K562 (cell line): ENCODE data around the gene VPS41. TPM values are rescaled to one million over a fixed set of nuclear protein-coding genes. Genes with fewer than 3 reads are reported as not detected.
A peak's percentile ranks its signal among the peaks of the same experiment; 100 is the strongest.

Experiments
- ATAC-seq: fragments of 200-7000 bp; cut with Tn5 transposase; 3 replicates; pipeline ENCODE4 v1.9.1; 2020; ENCODE audit warnings: moderate library complexity
- BruUV-seq: library from RNA; stranded (reverse); fragments of 400-500 nt; replicated peaks from 2 replicates; lab custom pipeline; 2021; lab: Mats Ljungman, UMichigan
- CTCF ChIA-PET: fragments of 300-600 bp; formaldehyde crosslinking; extraction: SDS; loops from one replicate; lab custom pipeline; 2021; ENCODE audit warnings: low intra/inter-chr PET ratio; lab: Yijun Ruan, JAX
- POLR2A ChIA-PET: fragments of 300-600, 350-650 bp; sonication (Branson Sonifier 250); formaldehyde crosslinking; extraction: SDS; loops from one replicate; lab custom pipeline; 2021; ENCODE audit warnings: antibody characterized with exemption, inconsistent platforms; lab: Yijun Ruan, JAX
- DNase-seq, 4 experiments: peaks; one replicate each; pipeline versions ENCODE4 v3.0.0 to v3.0.0-alpha.2; 2011 to 2018; ENCODE audit warnings: low spot score in 3 of 4, mixed read lengths in 3 of 4; ENCODE audit errors: extremely low read depth in 1 of 4
- FAIRE-seq: peaks from 2 replicates; lab custom pipeline; 2011; peaks lifted over from hg19 to GRCh38; lab: Jason Lieb, UNC
- H2AFZ ChIP-seq: 2 replicates; pipeline ENCODE4 v1.6.0; 2011; ENCODE audit warnings: low read depth, low read length, control low read depth, inconsistent platforms
- H3K27ac ChIP-seq: fragments of 200-600 bp; 3 replicates; pipeline ENCODE4 v1.8.0; 2011; ENCODE audit warnings: low read depth, mild to moderate bottlenecking, control low read depth, inconsistent platforms, low read length, moderate library complexity, mixed read lengths; ENCODE audit errors: extremely low read depth
- H3K27me3 ChIP-seq, 2 experiments: fragments of 300-600 bp in 1 of 2; 2 replicates in 1 of 2; 3 replicates in 1 of 2; pipeline versions ENCODE4 v1.6.0 to v1.8.0; 2011; ENCODE audit warnings: inconsistent platforms in 2 of 2, low read length in 2 of 2, mild to moderate bottlenecking in 1 of 2, mixed read lengths in 1 of 2, moderate library complexity in 1 of 2; ENCODE audit not compliant: control insufficient read depth in 2 of 2, insufficient read depth in 2 of 2
- H3K36me3 ChIP-seq: fragments of 300-600 bp; 3 replicates; pipeline ENCODE4 v1.8.0; 2011; ENCODE audit warnings: mild to moderate bottlenecking, low read length, inconsistent platforms; ENCODE audit not compliant: control insufficient read depth, insufficient read depth
- H3K4me1 ChIP-seq, 2 experiments: fragments of 200-600 bp in 1 of 2; replicated peaks in 1 of 2; 2 replicates in 1 of 2; 3 replicates in 1 of 2; pipeline versions ENCODE4 v1.5.1 to v1.8.0; 2011; ENCODE audit warnings: inconsistent platforms in 2 of 2, low read length in 2 of 2, mild to moderate bottlenecking in 1 of 2, mixed read lengths in 1 of 2, moderate library complexity in 1 of 2; ENCODE audit not compliant: control insufficient read depth in 2 of 2, insufficient read depth in 2 of 2
- H3K4me2 ChIP-seq: 2 replicates; pipeline ENCODE4 v1.6.1; 2011; ENCODE audit warnings: low read length, control low read depth, inconsistent platforms, mixed read lengths; ENCODE audit not compliant: insufficient read depth
- H3K4me3 ChIP-seq: fragments of 200-600 bp; sonication (generic), shearing (Covaris generic); 2 replicates; pipeline ENCODE4 v1.5.1; 2016; ENCODE audit warnings: control low read depth, inconsistent platforms
- H3K79me2 ChIP-seq: fragments of 200-600 bp; 3 replicates; pipeline ENCODE4 v1.8.0; 2011; ENCODE audit warnings: low read length, inconsistent platforms; ENCODE audit not compliant: control insufficient read depth, insufficient read depth
- H3K9ac ChIP-seq, 2 experiments: 2 replicates each; pipeline versions ENCODE4 v1.6.0 to v1.6.1; 2011; ENCODE audit warnings: low read depth in 2 of 2, low read length in 2 of 2, control low read depth in 1 of 2, inconsistent platforms in 1 of 2, mild to moderate bottlenecking in 1 of 2, mixed read lengths in 1 of 2; ENCODE audit not compliant: insufficient read depth in 1 of 2
- H3K9me1 ChIP-seq: one replicate; pipeline ENCODE4 v1.6.0; 2011; ENCODE audit warnings: inconsistent platforms, mild to moderate bottlenecking, low read length, moderate library complexity; ENCODE audit not compliant: control insufficient read depth, insufficient read depth
- H3K9me3 ChIP-seq: replicated peaks from 2 replicates; pipeline ENCODE4 v1.5.1; 2011; ENCODE audit warnings: low read depth, low read length, inconsistent platforms; ENCODE audit not compliant: control insufficient read depth, insufficient read depth
- H4K20me1 ChIP-seq: replicated peaks from 2 replicates; pipeline ENCODE4 v1.6.1; 2011; ENCODE audit warnings: low read length, inconsistent platforms, mixed read lengths; ENCODE audit not compliant: control insufficient read depth, insufficient read depth
- C11orf30 ChIP-seq: fragments of 450-650 bp; IDR thresholded peaks from 2 replicates; pipeline ENCODE4 v1.6.1; 2016; ENCODE audit warnings: low read depth, mild to moderate bottlenecking
- COPS2 ChIP-seq: fragments of 450-650 bp; conservative IDR thresholded peaks from 2 replicates; pipeline ENCODE4 v1.6.1; 2016; ENCODE audit warnings: mild to moderate bottlenecking, moderate library complexity
- DEAF1 ChIP-seq: fragments of 450-650 bp; formaldehyde crosslinking; IDR thresholded peaks from 2 replicates; pipeline ENCODE4 v1.4.0; 2020; ENCODE audit warnings: mild to moderate bottlenecking, moderate library complexity
- DNMT1 ChIP-seq: fragments of 450-650 bp; IDR thresholded peaks from 2 replicates; pipeline ENCODE4 v1.6.1; 2016; ENCODE audit warnings: antibody characterized with exemption, mild to moderate bottlenecking
- FOXK2 ChIP-seq, 2 experiments: fragments of 450-650 bp; IDR thresholded peaks in 1 of 2; conservative IDR thresholded peaks in 1 of 2; 2 replicates each; pipeline ENCODE4 v1.6.1; 2016; ENCODE audit warnings: low read depth in 2 of 2, mild to moderate bottlenecking in 1 of 2
- GATAD2B ChIP-seq: fragments of 450-650 bp; IDR thresholded peaks from 2 replicates; pipeline ENCODE4 v1.6.1; 2017; ENCODE audit warnings: mild to moderate bottlenecking, borderline replicate concordance
- HMGN3 ChIP-seq: IDR thresholded peaks from 2 replicates; pipeline ENCODE4 v1.6.1; 2011; ENCODE audit warnings: borderline replicate concordance, low read depth, mild to moderate bottlenecking, mixed read lengths, low read length; ENCODE audit not compliant: insufficient read length; ENCODE audit errors: extremely low read depth
- HOXB6 ChIP-seq: fragments of 250-450 bp; sonication (Bioruptor Pico); IDR thresholded peaks from 2 replicates; pipeline ENCODE4 v1.5.1; 2022; ENCODE audit warnings: mild to moderate bottlenecking, borderline replicate concordance
- MAFK ChIP-seq: IDR thresholded peaks from 2 replicates; pipeline ENCODE4 v1.6.1; 2011; ENCODE audit warnings: low read length, improper control_type of control experiment
- NFIC ChIP-seq: fragments of 450-650 bp; IDR thresholded peaks from 2 replicates; pipeline ENCODE4 v1.6.1; 2017; ENCODE audit warnings: mild to moderate bottlenecking, inconsistent platforms
- RBM17 ChIP-seq: fragments of 200-400 bp; formaldehyde crosslinking; IDR thresholded peaks from 2 replicates; pipeline ENCODE4 v1.6.1; 2017; ENCODE audit warnings: low read depth, mild to moderate bottlenecking, low read length, borderline replicate concordance
- SIN3A ChIP-seq, 2 experiments: fragments of 150-350 bp in 1 of 2; IDR thresholded peaks; 2 replicates each; pipeline ENCODE4 v1.6.1; 2011 to 2016; ENCODE audit warnings: borderline replicate concordance in 2 of 2, low read depth in 2 of 2, low read length in 2 of 2, mild to moderate bottlenecking in 2 of 2, moderate library complexity in 2 of 2; ENCODE audit not compliant: control insufficient read depth in 1 of 2
- SUPT5H ChIP-seq: fragments of 450-650 bp; IDR thresholded peaks from 2 replicates; pipeline ENCODE4 v1.6.1; 2016
- ZNF165 ChIP-seq: fragments of 250-450 bp; sonication (Bioruptor Pico); IDR thresholded peaks from 2 replicates; pipeline ENCODE4 v1.4.0; 2020; ENCODE audit warnings: borderline replicate concordance
- ZNF316 ChIP-seq: fragments of 450-650 bp; IDR thresholded peaks from 2 replicates; pipeline ENCODE4 v1.6.1; 2016
- ZNF707 ChIP-seq: fragments of 250-450 bp; sonication (Bioruptor Pico); conservative IDR thresholded peaks from 2 replicates; pipeline ENCODE4 v1.8.0; 2022; ENCODE audit warnings: inconsistent platforms, mild to moderate bottlenecking, moderate library complexity
- WGBS: fragments of 100-300 bp; shearing (Covaris generic); methylation state at CpG from one replicate; pipeline ENCODE4 v1.1.6; 2016; ENCODE audit warnings: low coverage, mixed read lengths; ENCODE audit not compliant: insufficient coverage; ENCODE audit errors: missing lambda C conversion rate; 5-methylcytosine and 5-hydroxymethylcytosine counted together
- in situ Hi-C: fragments of 300-500 bp; cut with MboI; formaldehyde crosslinking; loops from 4 replicates; pipeline ENCODE4 v1.15.0; 2018; ENCODE audit warnings: inconsistent platforms, mixed read lengths
- intact Hi-C: fragments of 100-400 bp; cut with micrococcal nuclease; formaldehyde crosslinking; loops from 2 replicates; pipeline ENCODE4 v1.14.2; 2022
- polyA plus RNA-seq, 8 experiments: library from polyadenylated mRNA; depleted of rRNA in 4 of 8; stranded (reverse) in 5 of 8; unstranded in 3 of 8; fragments of >200 nt; fragmentation: Nextera tagmentation in 2 of 8; fragmentation: Illumina TruSeq in 1 of 8; extraction: Ambion mirVana in 2 of 8; extraction: Trizol in 1 of 8; gene quantifications; 2 replicates each; pipeline versions ENCODE4 v1.2.1 to v1.2.3, GENCODE V29; 2011 to 2014; ENCODE audit warnings: inconsistent platforms in 1 of 8, missing spikeins in 1 of 8
- total RNA-seq, 7 experiments: library from RNA; depleted of rRNA in 6 of 7; stranded (reverse); fragments of >200 nt in 6 of 7; fragmentation: Illumina TruSeq in 2 of 7; extraction: Trizol in 2 of 7; gene quantifications; 2 replicates each; pipeline versions ENCODE4 v1.2.1 to v1.2.3, GENCODE V29; 2011 to 2021; ENCODE audit warnings: low replicate concordance in 1 of 7

VPS41 gene
- total and polyA plus RNA-seq, 9 of the 15 experiments (the other 6 are each of a cell fraction or from before 2014, with no cell fraction given) = 17.7 to 46.8 (median 32.1) TPM

GRCh38 chr7:38777609-38778008 is 131.4 kb downstream of the VPS41 start:
- intact Hi-C loops (no loop called here), in situ Hi-C loops (no loop called here)
- H3K9me3 ChIP-seq = no peaks in the 10 kb centered on the region
- H3K9me1 ChIP-seq = no peaks in the 10 kb centered on the region
- FAIRE-seq = no peak
- no peak overlapping the region for H3K9ac ChIP-seq
- BruUV-seq = no TSS peak
- H3K4me1 ChIP-seq = no peaks in the 10 kb centered on the region
- H3K27me3 ChIP-seq = no peaks in the 10 kb centered on the region
- no peak for ATAC-seq
- no peak overlapping the region for H3K27ac ChIP-seq
- no peak for TF ChIP-seq DNMT1
- peak; percentile 28; the same call in 1 of the 2 replicates for TF ChIP-seq MAFK
- TF ChIP-seq HMGN3 = no peak
- peak; percentile 57 for TF ChIP-seq ZNF316
- peak; percentile 41; the same call in 1 of the 2 replicates for TF ChIP-seq C11orf30
- no peak for DNase-seq
- H3K79me2 ChIP-seq = no peaks in the 10 kb centered on the region
- H3K4me3 ChIP-seq = no peak overlapping the region
- WGBS = 0% methylated on average over 1 of the region's 1 CpG
- no peaks in the 10 kb centered on the region for H4K20me1 ChIP-seq
- CTCF ChIA-PET = no interaction called here
- POLR2A ChIA-PET = interaction anchor here (0.6 kb wide), 1 partner anchor 40 kb away, joined by 3 read pairs; no protein-coding TSS in a partner anchor
- H2AFZ ChIP-seq = no peak overlapping the region
- H3K36me3 ChIP-seq = peaks cover 10% of the 10 kb centered on the region
- H3K4me2 ChIP-seq = no peak overlapping the region

- H3K9ac ChIP-seq = no peak overlapping the region
- H3K4me1 ChIP-seq = no peaks in the 10 kb centered on the region
- H2AFZ ChIP-seq = no peak overlapping the region
- no peaks in the 10 kb centered on the region for H3K9me1 ChIP-seq
- intact Hi-C loops (no loop called here), in situ Hi-C loops (no loop called here)
- H3K27me3 ChIP-seq = no peaks in the 10 kb centered on the region
- peaks cover 17% of the 10 kb centered on the region for H3K36me3 ChIP-seq
- H3K79me2 ChIP-seq = no peaks in the 10 kb centered on the region
- H4K20me1 ChIP-seq = no peaks in the 10 kb centered on the region
- no peak for DNase-seq
- ATAC-seq = no peak
- H3K4me2 ChIP-seq = no peak overlapping the region
- no peak for FAIRE-seq
- no peak overlapping the region for H3K27ac ChIP-seq
- no peaks in the 10 kb centered on the region for H3K9me3 ChIP-seq
- BruUV-seq = no TSS peak
- H3K4me3 ChIP-seq = no peak overlapping the region
- 61% methylated on average over 3 of the region's 3 CpGs for WGBS
- POLR2A ChIA-PET = interaction anchor here (0.6 to 0.8 kb wide), 2 partner anchors 10 to 1137 kb away, joined by 3 read pairs; no protein-coding TSS in a partner anchor
- CTCF ChIA-PET = no interaction called here
- no peak for TF ChIP-seq SUPT5H
- TF ChIP-seq ZNF165 = no peak
- no peak for TF ChIP-seq GATAD2B
- TF ChIP-seq RBM17 = no peak
- no peak for TF ChIP-seq COPS2
- TF ChIP-seq HOXB6 (CRISPR knock-in tag) = no peak
- TF ChIP-seq SIN3A (IDR thresholded peaks at IDR 0.05; ENCODE audit: borderline replicate concordance in 2 of 2, control insufficient read depth in 1 of 2, low read depth in 2 of 2, low read length in 2 of 2) = no peak
- TF ChIP-seq ZNF707 (CRISPR knock-in tag) = no peak
- no peak for TF ChIP-seq NFIC
- TF ChIP-seq FOXK2 (conservative IDR thresholded peaks at IDR 0.05 in 1 of 2, IDR thresholded peaks at IDR 0.05 in 1 of 2; ENCODE audit: low read depth in 2 of 2) = no peak
- no peak for TF ChIP-seq DEAF1
Measured at GRCh38 chr7:38775506-38776175, 133.3 kb downstream of the VPS41 start.
